ENCODE data around the gene GCAT. TPM values are rescaled to one million over a fixed set of nuclear protein-coding genes. Genes with fewer than 3 reads are reported as not detected.
A peak's percentile ranks its signal among the peaks of the same experiment; 100 is the strongest.

GCAT gene
- total RNA-seq, 4 donors from 2014 or later = 30.4 to 59.1 (median 38.2) TPM

- 87 to 90% methylated on average over 11 to 12 of the region's 12 CpGs for WGBS, 2 donors
- no peaks in the 10 kb centered on the region for H3K27me3 ChIP-seq
- intact Hi-C loops (cut with DNase I) = loop anchor here (5.0 to 10.0 kb wide), 3 partner anchors 47 to 152 kb away; no protein-coding TSS in a partner anchor
Measured at GRCh38 chr22:37815593-37815992, 7.9 kb downstream of the GCAT start.

GRCh38 chr22:37816543-37817180, 8.9 kb downstream of the GCAT start:
- no peak overlapping the region for H3K27ac ChIP-seq
- H3K9me3 ChIP-seq = no peaks in the 10 kb centered on the region
- peaks cover 0 to 3% of the 10 kb centered on the region in 2 donors for H3K36me3 ChIP-seq
- no peaks in the 10 kb centered on the region for H3K27me3 ChIP-seq
- no peak overlapping the region for H3K4me3 ChIP-seq (replicated peaks in 1 of 3)
- no peak for DNase-seq
- peaks cover 15 to 16% of the 10 kb centered on the region in 2 donors for H3K4me1 ChIP-seq
- intact Hi-C loops (cut with DNase I) = loop anchor here (5.0 to 10.0 kb wide), 3 partner anchors 46 to 151 kb away; no protein-coding TSS in a partner anchor
- WGBS, 2 donors = 93 to 94% methylated on average over 21 to 23 of the region's 23 CpGs
- no peak for TF ChIP-seq POLR2A (IDR thresholded peaks at IDR 0.05)
- no peak for TF ChIP-seq CTCF (IDR thresholded peaks at IDR 0.05)

More at GRCh38 chr22:37815593-37815992, 7.9 kb downstream of the GCAT start:
- H3K36me3 ChIP-seq = peaks cover 0 to 3% of the 10 kb centered on the region in 2 donors
- H3K9me3 ChIP-seq = no peaks in the 10 kb centered on the region
- H3K4me3 ChIP-seq (replicated peaks in 1 of 3) = no peak overlapping the region
- DNase-seq = no peak
- no peak for TF ChIP-seq POLR2A (IDR thresholded peaks at IDR 0.05)
- no peak for TF ChIP-seq CTCF (IDR thresholded peaks at IDR 0.05)
- H3K4me1 ChIP-seq = peaks cover 15 to 16% of the 10 kb centered on the region in 2 donors
- no peak overlapping the region for H3K27ac ChIP-seq

- Histone ChIP-seq H3K27ac (no peak overlapping the region), H3K36me3 (peaks cover 0 to 3% of the 10 kb centered on the region in 2 donors), H3K27me3 (no peaks in the 10 kb centered on the region), H3K9me3 (no peaks in the 10 kb centered on the region), H3K4me1 (peaks cover 15 to 16% of the 10 kb centered on the region in 2 donors), H3K4me3 (replicated peaks in 1 of 3) (peak overlapping the region in 1 of 3 donors; percentile 8)
- peak; percentile 81 to 84 for DNase-seq
- TF ChIP-seq CTCF (IDR thresholded peaks at IDR 0.05) = peak; percentile 74 to 98 (median 92)
- peak in 1 of 2 donors; percentile 11 for TF ChIP-seq POLR2A (IDR thresholded peaks at IDR 0.05)
- WGBS, 2 donors = 7% methylated on average over 19 of the region's 29 CpGs; no CpG with 5 or more reads in 1 of the 2 donors
- intact Hi-C loops (cut with DNase I) = loop anchor here (5.0 to 10.0 kb wide), 3 partner anchors 44 to 149 kb away; no protein-coding TSS in a partner anchor
Measured at GRCh38 chr22:37817705-37818408, 10.1 kb downstream of the GCAT start.

- TF ChIP-seq CTCF (IDR thresholded peaks at IDR 0.05) (peak in 4 of 6 experiments; percentile 14 to 44 (median 22)), POLR2A (IDR thresholded peaks at IDR 0.05) (no peak)
- WGBS, 2 donors = 2 to 17% methylated on average over 6 to 12 of the region's 68 CpGs
- H3K4me1 ChIP-seq = peaks cover 15 to 16% of the 10 kb centered on the region in 2 donors
- no peaks in the 10 kb centered on the region for H3K27me3 ChIP-seq
- H3K36me3 ChIP-seq = no peaks in the 10 kb centered on the region
- peak; percentile 59 to 67 for DNase-seq
- H3K27ac ChIP-seq = no peak overlapping the region
- peak overlapping the region in 1 of 3 donors; percentile 8 for H3K4me3 ChIP-seq (replicated peaks in 1 of 3)
- no peaks in the 10 kb centered on the region for H3K9me3 ChIP-seq
- intact Hi-C loops (cut with DNase I) = loop anchor here (5.0 to 10.0 kb wide), 3 partner anchors 44 to 149 kb away; no protein-coding TSS in a partner anchor
Measured at GRCh38 chr22:37818409-37819104, 10.8 kb downstream of the GCAT start.

Data from thyroid gland (tissue), 4 donors.